ENCODE data around the gene DGKG.

- TF ChIP-seq EZH2 (IDR thresholded peaks at IDR 0.05) (no peak), POLR2AphosphoS5 (IDR thresholded peaks at IDR 0.05; ENCODE audit: borderline replicate concordance, low read depth, low read length) (no peak), FOXP2 (optimal IDR thresholded peaks at IDR 0.05; ENCODE audit: control extremely low read depth, extremely low read length, insufficient read depth) (no peak)
Measured at GRCh38 chr3:186234152-186234551, 127.9 kb downstream of the DGKG start.

All from SK-N-MC (cell line).